ENCODE data around the gene XRCC2.
"Not testable (repeated sequence)": the region's sequence is repeated elsewhere in the genome, so short reads cannot be mapped to it uniquely, and the experiment has no call there.

XRCC2 gene

DNA sequence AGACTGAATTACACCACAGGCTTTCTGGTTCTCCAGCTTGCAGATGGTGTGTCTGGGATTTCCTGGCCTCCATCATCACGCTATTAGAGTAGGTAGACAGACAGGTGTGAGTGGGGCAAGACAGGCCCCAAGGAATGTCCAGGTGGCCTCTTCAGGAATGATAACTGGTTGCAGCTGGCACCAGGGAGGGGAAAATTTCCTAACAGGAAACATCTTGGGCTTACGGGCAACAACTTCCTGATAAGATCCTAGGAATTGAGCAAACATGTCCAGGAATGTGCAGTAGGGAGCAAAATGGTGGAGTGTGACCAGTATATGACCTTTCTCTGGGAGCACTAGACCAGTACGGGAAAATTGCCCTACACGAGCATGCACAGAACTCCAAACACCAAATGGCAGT is 11.3 kb downstream of the XRCC2 start:
- no peak for DNase-seq (ENCODE audit: low spot score)

DNA sequence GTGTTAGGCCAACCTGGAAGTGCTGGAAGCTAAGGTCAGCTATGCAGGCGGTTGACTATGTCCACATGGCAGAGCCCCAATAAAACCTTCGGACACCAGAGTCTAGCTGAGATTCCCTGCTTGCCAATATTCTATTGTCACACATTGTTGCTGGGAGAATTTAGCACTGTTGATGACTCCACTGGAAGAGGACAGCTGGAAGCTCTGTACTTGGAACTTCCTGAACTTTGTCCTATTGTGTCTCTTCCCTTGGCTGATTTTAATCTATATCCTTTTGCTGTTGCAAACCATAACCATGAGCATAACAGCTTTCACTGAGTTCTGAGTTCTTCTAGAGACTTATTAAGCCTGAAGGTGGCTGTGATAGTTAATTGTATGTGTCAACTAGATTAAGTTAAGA is 12.0 kb downstream of the XRCC2 start:
- no peak for DNase-seq (ENCODE audit: low spot score)

DNA sequence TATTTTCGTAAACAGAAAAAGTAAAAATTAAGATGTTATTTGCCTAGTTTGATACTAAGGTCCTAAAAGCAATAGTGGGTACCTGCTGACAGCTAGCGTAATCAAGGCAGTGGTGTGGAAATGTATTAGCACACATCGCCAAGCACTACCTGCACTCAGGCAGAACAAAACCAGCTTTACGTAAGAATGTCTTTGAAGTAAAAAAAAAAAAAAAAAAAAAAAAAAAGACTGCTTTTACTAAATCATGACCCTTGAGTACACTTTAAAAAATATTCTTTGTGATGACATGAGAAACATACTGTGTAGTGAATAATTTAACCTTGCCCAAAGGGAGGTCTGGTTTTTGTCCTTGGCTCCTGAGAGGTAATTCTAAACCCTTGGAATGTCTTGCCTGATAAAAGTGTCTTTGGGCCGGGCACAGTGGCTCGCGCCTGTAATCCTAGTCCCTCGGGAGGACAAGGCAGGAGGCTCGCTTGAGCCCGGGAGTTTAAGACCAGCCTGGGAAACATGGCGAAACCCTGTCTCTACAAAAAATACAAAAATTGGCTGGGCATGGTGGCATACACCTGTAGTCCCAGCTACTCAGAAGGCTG is 12.7 kb downstream of the XRCC2 start:
- no peak for DNase-seq (ENCODE audit: low spot score)

DNA sequence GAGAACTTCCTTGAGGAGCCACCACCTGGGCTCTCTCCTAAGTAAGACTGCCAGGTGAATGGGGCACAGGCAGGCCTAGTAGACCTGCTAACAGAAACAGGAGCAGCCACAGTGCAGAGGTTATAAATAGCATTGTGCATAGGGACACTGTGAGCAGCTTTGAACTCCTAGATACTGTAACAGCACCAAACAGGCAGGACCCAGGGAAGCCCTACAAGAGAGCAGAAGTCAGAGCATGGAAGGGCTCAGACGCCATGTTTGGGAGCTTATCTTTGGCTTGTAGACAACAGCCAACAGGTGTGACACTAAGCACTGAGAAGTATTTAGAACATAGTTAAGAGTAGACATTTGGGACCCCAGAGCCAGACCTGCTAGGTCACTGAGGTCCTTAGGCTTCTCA is 14.5 kb downstream of the XRCC2 start:
- DNase-seq (ENCODE audit: low spot score) = no peak

DNA sequence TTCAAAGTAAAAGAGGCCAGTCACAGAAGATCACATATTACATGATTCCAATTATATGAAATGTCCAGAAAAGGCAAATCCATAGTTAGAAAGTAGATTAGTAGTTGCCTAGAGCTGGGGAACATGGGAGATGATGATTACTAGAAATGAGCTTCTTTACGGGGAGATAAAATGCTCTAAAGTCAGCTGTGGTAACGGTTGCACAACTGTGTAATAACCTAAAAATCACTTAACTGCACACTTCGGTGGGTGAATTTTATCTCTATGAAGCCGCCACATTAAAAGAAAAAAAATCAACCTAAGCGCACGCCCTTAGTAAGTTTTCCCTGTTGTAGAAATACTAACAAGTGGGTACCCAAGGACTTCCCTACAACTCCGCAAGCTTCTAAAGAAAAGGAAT is 15.9 kb downstream of the XRCC2 start:
- DNase-seq (ENCODE audit: low spot score) = no peak

DNA sequence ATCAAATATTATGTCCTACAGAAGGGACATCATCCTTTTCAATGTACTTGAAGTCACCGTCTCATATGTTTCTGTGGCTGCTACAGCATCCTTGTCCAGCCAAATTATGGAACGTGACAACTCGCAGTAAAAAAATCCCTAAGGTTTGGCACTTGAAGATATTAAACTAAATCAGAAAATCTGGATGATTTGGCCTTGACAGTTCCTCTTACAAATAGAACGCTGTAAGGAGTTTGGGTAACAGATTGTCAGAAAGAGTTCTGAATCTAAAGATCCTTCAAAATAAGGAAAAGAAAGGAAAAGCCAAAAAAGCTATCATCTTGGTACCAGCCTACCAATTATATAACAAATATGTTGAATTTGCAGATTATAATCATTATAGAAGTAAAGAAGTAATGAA is 21.0 kb downstream of the XRCC2 start:
- no peak for DNase-seq (ENCODE audit: low spot score)

DNA sequence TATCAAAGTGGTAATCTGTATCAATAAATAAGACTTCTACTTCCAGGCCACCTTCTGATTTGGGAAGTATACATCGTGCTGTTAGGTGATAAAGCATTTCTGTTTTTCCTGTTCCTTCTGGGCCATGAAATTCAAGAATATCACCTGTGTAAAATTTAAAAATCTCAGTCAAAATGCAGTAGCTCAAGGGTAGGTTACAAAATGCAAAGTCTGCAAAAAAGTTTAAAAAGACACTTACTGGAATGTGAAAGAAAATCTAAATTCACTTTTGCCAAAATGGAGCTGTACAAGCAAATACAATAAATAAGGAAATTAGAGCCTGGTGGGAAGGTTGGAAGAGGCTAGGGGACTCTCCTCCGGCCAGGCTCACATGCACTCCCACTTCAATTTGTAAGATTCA is 26.7 kb downstream of the XRCC2 start:
- DNase-seq (ENCODE audit: low spot score) = no peak

DNA sequence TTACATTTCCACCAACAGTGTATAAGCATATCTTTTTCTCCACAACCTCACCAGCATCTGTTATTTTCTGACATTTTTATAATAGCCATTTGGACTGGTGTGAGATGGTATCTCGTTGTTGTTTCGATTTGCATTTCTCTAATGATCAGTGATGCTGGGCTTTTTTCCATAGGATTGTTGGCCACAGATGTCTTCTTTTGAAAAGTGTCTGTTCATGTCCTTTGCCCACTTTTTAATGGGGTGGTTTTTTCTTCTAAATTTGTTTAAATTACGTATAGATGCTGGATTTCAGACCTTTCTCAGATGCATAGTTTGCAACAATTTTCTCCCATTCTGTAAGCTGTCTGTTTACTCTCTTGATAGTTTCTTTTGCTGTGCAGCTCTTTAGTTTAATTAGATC is 28.9 kb downstream of the XRCC2 start:
- no peak for DNase-seq (ENCODE audit: low spot score)

DNA sequence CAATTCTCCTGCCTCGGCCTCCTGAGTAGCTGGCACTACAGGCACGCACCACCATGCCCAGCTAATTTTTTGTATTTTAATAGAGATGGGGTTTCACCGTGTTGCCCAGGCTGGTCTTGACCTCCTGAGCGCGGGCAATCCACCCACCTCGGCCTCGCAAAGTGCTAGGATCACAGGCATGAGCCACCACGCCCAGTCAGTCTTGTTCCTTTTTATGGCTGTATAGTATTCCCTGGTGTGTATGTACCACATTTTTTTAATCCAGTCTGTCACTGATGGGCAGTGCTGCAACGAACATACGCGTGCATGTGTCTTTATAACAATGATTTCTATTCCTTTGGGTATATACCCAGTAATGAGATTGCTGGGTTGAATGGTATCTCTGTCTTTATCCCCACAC is 29.4 kb downstream of the XRCC2 start:
- not testable (repeated sequence) for DNase-seq (ENCODE audit: low spot score)

DNA sequence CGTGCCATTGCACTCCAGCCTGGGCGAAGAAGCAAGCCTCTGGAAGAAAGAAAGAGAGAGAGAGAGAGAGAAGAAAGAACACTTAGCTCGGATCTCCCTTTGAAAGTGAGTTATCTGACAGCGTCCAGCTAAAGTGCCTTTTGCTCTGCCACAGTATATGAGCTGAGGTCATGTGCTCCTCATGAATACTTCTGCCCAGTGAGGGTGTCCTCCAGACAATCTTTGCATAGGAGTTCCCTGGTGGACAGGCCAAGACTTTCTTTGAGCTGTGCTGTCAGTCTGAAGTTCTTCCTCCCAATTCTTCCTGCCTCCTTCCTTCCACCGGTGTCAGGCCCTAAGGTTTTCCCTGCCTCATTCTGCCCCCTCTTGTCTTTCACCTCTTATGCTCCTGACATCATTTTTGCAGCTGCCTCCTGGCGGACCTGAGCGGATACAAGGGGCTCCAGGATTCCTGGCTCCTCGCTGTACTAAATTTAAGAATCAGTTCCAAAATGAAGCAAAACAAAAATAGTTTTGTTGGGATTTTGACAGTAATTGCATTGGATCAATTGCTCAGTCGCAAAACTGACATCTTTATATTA is 31.9 kb downstream of the XRCC2 start:
- DNase-seq (ENCODE audit: low spot score) = no peak

DNA sequence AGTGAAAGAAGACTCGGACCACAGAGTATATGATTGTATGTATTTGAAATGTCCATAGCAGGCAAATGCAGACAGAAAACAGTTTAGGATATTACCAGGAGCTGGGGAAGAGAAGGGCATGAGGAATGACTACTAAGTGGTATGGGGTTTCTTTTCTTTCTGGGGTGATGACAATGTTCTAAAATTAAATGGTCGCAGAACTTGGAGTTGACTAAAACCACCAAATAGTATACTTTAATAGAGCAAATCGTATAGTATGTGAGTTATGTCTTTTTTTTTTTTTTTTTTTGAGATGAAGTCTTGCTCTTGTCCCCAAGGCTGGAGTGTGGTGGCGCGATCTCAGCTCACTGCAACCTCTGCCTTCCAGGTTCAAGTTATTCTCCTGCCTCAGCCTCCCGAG is 34.6 kb downstream of the XRCC2 start:
- no peak for DNase-seq (ENCODE audit: low spot score)

DNA sequence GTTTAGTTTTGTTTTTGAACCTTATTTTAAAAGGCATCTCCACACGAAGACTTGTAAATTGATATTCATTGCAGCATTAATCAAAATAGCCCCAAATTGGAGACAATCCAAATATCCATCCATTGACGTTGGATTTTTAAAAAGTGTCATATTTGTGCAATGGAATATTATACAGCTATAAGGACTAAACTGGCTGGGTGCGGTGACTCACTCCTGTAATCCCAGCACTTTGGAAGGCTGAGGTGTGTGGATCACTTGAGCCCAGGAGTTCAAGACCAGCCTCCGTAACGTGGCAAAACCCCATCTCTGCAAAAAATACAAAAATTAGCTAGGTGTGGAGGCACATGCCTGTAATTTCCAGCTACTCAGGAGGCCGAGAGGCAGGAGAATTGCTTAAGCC is 35.1 kb downstream of the XRCC2 start:
- no peak for DNase-seq (ENCODE audit: low spot score)

DNA sequence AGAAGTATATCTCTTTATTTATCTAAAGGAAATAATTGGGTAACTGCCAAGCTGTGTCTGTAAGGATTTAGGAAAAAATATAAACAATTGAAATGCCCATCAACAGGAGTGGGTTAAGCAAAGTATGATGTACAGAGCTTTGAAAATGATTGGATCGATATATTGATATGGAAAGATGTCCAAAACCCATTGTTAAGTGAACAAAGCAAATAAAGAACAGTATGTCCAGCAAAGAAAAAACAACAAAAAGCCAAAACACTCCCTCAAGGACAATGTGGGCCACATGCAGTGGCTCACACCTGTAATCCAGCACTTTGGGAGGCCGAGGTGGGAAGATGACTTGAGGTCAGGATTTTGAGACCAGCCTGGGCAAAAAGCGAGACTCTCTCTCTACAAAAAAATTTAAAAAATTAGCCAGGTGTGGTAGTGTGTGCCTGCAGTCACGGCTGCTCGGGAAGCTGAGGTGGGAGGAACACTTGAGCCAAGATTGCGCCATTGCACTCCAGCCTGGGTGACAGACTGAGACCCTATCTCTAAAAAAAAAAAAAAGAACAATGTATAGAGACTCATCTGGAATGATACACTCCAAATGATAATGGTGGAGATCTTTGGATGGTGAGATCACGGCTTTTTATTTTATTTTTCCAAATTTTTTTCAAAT is 37.9 kb downstream of the XRCC2 start:
- DNase-seq (ENCODE audit: low spot score) = no peak

DNA sequence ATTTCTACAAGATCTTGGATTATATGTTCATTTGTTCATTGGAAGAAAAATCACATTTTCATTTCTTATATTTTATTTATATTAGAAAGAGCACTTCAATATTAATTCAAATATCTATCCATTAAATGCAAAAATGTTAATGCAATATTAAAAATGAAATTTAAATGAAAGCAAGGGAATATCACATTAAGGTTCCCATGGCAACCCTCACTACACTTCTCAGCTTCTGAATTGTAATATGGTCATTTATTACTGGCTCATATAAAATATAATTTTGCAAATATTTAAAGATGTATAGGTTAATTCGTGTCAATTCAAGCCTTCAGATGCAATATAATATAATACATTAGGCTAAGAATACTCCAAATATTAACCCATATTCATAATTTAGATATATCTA is 38.8 kb downstream of the XRCC2 start:
- DNase-seq (ENCODE audit: low spot score) = no peak

DNA sequence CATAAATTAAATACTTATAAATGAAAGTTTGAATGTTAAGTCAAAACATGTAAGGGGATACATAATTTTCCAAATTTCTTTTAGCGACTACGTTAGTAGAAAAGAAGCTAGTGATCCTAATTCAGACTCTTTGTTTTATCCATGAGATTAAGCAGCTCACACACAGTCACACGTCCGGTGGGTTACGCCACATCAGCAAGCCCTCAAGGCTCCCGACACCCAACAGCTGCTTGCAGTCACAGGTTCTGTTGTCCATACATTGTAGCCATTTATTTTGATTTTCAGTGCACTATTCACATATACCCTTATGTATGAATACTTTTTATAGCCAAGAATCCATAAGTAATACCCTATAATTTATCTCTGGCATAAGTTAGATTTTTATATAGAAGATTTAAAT is 39.5 kb downstream of the XRCC2 start:
- no peak for DNase-seq (ENCODE audit: low spot score)

DNA sequence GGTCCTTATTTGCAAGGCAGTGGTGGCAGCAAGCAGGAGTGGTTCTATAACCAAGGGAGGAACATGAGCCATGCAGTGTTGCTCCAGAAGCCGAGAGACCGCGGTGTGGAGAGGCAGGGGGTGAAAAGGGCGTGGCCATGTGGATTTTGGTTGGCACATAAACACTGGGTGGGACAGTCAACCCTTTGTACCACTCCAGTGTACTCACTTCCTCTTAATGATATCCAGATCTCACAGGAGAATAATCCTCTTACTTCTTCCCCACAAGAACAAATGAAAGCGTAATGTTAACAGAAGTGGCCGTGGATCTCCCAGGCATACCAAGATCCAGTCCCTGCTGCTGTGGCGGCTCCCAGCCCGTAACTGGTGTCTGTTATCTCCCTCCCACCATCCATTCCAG is 42.4 kb downstream of the XRCC2 start:
- DNase-seq (ENCODE audit: low spot score) = no peak

DNA sequence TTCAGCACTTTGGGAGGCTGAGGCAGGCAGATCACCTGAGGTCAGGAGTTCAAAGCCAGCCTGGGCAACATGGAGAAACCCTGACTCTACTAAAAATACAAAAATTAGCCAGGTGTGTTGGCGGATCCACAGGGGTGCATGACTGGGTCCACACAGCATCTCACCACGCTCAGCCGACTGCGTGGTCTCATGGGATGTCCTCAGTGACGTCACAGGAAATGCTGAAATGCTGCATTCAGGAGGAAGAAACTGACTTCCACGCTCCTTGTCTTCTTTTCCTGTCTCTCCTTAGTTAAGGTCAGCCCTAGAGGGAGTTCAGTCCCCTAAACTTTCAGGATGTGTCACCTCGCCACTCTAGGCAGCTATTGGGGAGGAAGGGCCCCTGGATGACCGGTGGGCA is 42.9 kb downstream of the XRCC2 start:
- no peak for DNase-seq (ENCODE audit: low spot score)

DNA sequence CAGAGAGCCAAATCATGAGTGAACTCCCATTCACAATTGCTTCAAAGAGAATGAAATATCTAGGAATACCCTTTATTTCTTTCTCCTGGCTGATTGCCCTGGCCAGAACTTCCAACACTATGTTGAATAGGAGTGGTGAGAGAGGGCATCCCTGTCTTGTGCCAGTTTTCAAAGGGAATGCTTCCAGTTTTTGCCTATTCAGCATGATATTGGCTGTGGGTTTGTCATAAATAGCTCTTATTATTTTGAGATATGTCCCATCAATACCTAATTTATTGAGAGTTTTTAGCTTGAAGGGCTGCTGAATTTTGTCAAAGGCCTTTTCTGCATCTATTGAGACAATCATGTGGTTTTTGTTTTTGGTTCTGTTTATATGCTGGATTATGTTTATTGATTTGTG is 47.2 kb downstream of the XRCC2 start:
- not testable (repeated sequence) for DNase-seq (ENCODE audit: low spot score)

DNA sequence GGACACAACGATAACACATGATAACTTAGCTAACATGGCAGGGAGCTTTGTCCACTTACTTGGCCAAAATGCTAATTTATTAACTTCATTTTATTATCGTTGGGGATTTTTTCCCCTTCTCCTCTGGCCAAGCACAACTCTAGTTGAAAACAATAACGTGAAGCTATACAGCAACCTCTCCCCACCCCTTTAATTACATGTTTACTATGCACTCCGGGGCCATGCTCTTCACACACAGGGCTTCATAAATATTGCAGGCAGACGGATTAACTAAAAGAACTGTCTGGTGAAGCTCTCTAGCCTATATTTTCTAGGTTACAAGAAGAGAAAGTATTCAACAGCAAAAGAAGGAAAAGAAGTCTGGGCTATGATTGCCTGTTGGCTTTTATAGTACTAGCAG is 51.7 kb downstream of the XRCC2 start:
- DNase-seq (ENCODE audit: low spot score) = no peak

DNA sequence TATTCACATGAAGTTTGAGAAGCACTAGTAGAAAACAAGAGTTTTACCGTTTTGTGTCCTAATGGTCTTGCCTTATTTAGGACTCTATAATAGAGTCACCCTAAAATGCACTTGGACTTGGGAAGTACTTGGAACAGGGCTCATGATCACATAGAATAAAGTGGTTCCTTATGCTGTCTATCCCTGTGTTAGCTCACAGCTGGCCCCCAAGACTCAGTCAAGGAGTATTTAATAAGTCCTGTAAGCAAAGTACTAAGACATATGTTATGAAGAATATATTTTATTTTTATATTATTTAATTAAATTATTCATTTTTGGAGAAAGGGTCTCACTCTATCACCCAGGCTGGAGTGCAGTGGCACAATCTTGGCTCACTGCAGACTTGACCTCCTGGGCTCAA is 54.5 kb downstream of the XRCC2 start:
- no peak for DNase-seq (ENCODE audit: low spot score)

DNA sequence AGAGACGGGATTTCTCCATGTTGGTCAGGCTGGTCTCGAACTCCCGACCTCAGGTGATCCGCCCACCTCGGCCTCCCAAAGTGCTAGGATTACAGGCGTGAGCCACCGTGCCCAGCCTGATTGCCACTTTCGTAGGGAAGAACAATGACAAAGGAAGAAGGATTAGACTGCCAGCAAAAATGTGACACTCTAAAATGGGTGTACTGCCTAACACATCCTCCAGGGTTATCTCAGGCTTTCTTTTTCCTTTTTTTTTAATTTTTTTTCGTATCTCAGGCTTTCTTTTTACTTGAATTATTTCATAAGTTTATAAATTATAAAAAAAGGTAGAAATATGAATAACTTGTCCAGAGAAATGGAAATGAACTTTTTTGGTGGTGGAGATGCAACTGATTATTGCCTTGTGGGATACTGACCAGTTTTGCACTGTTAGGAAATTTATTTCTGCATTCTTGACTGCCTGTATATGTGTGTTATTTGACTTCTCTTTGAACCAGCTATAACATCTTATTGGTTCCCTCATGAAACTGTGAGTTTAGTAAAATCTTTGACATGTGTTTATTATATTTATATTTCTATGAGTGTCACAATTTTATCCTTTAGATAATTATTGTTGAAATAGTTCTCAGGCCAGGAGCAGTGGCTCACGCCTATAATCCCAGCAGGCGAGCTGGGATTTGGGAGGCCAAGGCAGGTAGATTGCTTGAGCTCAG is 56.8 kb downstream of the XRCC2 start:
- DNase-seq (ENCODE audit: low spot score) = no peak

DNA sequence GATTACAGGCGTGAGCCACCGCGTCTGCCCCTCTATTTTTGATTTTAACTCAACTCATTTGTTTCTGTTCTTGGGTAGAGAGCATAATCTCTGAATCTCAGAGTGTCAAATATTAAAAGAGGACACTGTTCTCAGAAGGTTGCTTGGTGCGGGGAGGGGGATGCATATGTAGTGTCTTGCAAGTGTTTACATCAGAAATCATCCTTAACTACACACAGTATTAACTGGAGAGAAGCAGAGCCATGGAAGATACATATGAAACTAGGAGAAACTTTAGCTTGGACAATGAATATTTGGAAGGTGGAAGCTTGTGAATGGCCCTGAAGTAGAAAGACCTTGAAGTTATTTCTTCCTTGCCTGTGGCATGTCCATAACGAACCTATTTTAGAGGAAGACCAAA is 57.5 kb downstream of the XRCC2 start:
- no peak for DNase-seq (ENCODE audit: low spot score)

DNA sequence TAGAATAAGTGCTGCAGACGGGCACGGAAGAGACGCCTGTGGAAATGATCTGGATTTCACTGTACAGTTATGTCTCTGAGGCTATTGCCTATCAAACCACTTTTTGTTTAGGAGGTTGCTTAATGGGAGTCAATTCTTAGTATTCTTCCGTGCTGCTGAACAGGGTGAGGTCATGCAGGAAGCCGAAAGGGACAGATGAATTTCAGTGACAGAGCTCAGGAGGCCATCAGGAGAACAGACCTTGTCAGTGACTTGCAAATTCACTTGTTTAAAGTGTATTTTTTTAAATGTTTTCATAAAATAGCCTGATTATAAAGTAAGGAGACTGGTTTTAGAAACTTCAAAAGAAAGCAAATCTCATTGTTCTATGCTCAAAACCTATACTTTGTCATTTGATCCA is 58.9 kb downstream of the XRCC2 start:
- no peak for DNase-seq (ENCODE audit: low spot score)

All from hepatic stellate cell (primary cell).